HCT116 (cell line): ENCODE data around the gene ACMSD. TPM values are rescaled to one million over a fixed set of nuclear protein-coding genes. Genes with fewer than 3 reads are reported as not detected.

Source experiments
- ATAC-seq: fragments of 200-7000 bp; cut with Tn5 transposase; 2 replicates; pipeline ENCODE4 v1.9.1; 2020; ENCODE audit warnings: mild to moderate bottlenecking, moderate library complexity
- BruUV-seq: library from RNA; stranded (reverse); fragments of 400-500 nt; replicated peaks from 2 replicates; lab custom pipeline; 2021; lab: Mats Ljungman, UMichigan
- CTCF ChIA-PET: fragments of 300-600 bp; sonication (Branson Sonifier 250); formaldehyde crosslinking; loops from one replicate; lab custom pipeline; 2021; ENCODE audit warnings: antibody characterized with exemption; lab: Charles Lee
- POLR2A ChIA-PET: fragments of 300-600, 350-600 bp; sonication (Branson Sonifier 250); formaldehyde crosslinking; loops from one replicate; lab custom pipeline; 2021; ENCODE audit warnings: antibody characterized with exemption; lab: Charles Lee
- RAD21 ChIA-PET, 2 experiments: fragments of 300-600 bp; sonication (Branson Sonifier 250); formaldehyde crosslinking; loops; one replicate each; lab custom pipeline; 2023; ENCODE audit warnings: low total read pairs in 2 of 2; ENCODE audit not compliant: uncharacterized antibody in 2 of 2, unreplicated experiment in 2 of 2, low non-redundant PET in 1 of 2; lab: Charles Lee
- DNase-seq: peaks from one replicate; pipeline ENCODE4 v3.0.0-alpha.2; 2010; ENCODE audit warnings: low read depth, low spot score
- H2AFZ ChIP-seq: fragments of 200-600 bp; shearing (Covaris generic), sonication (generic); 2 replicates; pipeline ENCODE4 v1.6.1; 2017; ENCODE audit warnings: low read depth, mixed run types, mixed read lengths, antibody characterized with exemption, low read length; ENCODE audit not compliant: poor library complexity, severe bottlenecking
- H3K27ac ChIP-seq: 2 replicates; pipeline ENCODE4 v1.5.1; 2012; ENCODE audit warnings: low read depth, low read length
- H3K27me3 ChIP-seq: fragments of 200-600 bp; sonication (generic); 2 replicates; pipeline ENCODE4 v1.6.1; 2016; ENCODE audit warnings: mixed run types, low read length, mixed read lengths; ENCODE audit not compliant: insufficient read depth
- H3K36me3 ChIP-seq, 2 experiments: fragments of 200-500 bp in 1 of 2; fragments of 200-600 bp in 1 of 2; sonication (Bioruptor generic) in 1 of 2; sonication (generic) in 1 of 2; 2 replicates each; pipeline versions ENCODE4 v1.5.1 to v1.6.1; 2014 to 2016; ENCODE audit warnings: low read length in 2 of 2, inconsistent platforms in 1 of 2, mixed read lengths in 1 of 2, mixed run types in 1 of 2; ENCODE audit not compliant: insufficient read depth in 2 of 2, control insufficient read depth in 1 of 2
- H3K4me1 ChIP-seq, 2 experiments: fragments of 200-600 bp in 1 of 2; sonication (generic) in 1 of 2; 2 replicates each; pipeline versions ENCODE4 v1.5.1 to v1.6.1; 2012 to 2017; ENCODE audit warnings: low read length in 2 of 2, inconsistent platforms in 1 of 2, mild to moderate bottlenecking in 1 of 2, mixed read lengths in 1 of 2, mixed run types in 1 of 2, moderate library complexity in 1 of 2; ENCODE audit not compliant: insufficient read depth in 2 of 2, control insufficient read depth in 1 of 2
- H3K4me2 ChIP-seq: fragments of 200-600 bp; sonication (generic); 2 replicates; pipeline ENCODE4 v1.6.1; 2017; ENCODE audit warnings: mixed run types, low read length, mixed read lengths
- H3K4me3 ChIP-seq, 2 experiments: fragments of 200-600 bp in 1 of 2; sonication (generic) in 1 of 2; replicated peaks in 1 of 2; 2 replicates each; pipeline ENCODE4 v1.5.1; 2011 to 2016; ENCODE audit warnings: low read length in 2 of 2, control low read depth in 1 of 2, low read depth in 1 of 2, mild to moderate bottlenecking in 1 of 2, mixed read lengths in 1 of 2, mixed run types in 1 of 2
- H3K79me2 ChIP-seq: fragments of 200-600 bp; sonication (generic); 2 replicates; pipeline ENCODE4 v1.6.1; 2017; ENCODE audit warnings: mild to moderate bottlenecking, mixed run types, low read length, moderate library complexity, mixed read lengths; ENCODE audit not compliant: insufficient read depth
- H3K9ac ChIP-seq: fragments of 200-600 bp; sonication (generic); 2 replicates; pipeline ENCODE4 v1.6.1; 2016; ENCODE audit warnings: low read length, mixed read lengths
- H3K9me2 ChIP-seq: fragments of 200-600 bp; sonication (generic), shearing (Covaris generic); 2 replicates; pipeline ENCODE4 v1.6.1; 2017; ENCODE audit warnings: mixed run types, mild to moderate bottlenecking, moderate library complexity; ENCODE audit not compliant: insufficient read depth
- H3K9me3 ChIP-seq, 2 experiments: fragments of 200-500 bp in 1 of 2; fragments of 200-600 bp in 1 of 2; sonication (Bioruptor generic) in 1 of 2; sonication (generic) in 1 of 2; 2 replicates each; pipeline ENCODE4 v1.6.1; 2014 to 2017; ENCODE audit warnings: low read length in 2 of 2, mixed read lengths in 2 of 2, inconsistent platforms in 1 of 2, low read depth in 1 of 2, mild to moderate bottlenecking in 1 of 2, mixed run types in 1 of 2, moderate library complexity in 1 of 2; ENCODE audit not compliant: control insufficient read depth in 1 of 2, insufficient read depth in 1 of 2
- H4K20me1 ChIP-seq: fragments of 200-600 bp; sonication (generic), shearing (Covaris generic); 2 replicates; pipeline ENCODE4 v1.6.1; 2017; ENCODE audit warnings: mixed run types, mild to moderate bottlenecking, moderate library complexity; ENCODE audit not compliant: insufficient read depth
- CTCF ChIP-seq, 3 experiments: fragments of 200-600 bp in 1 of 3; sonication (generic) in 1 of 3; IDR thresholded peaks in 2 of 3; conservative IDR thresholded peaks in 1 of 3; 2 replicates each; pipeline ENCODE4 v1.5.1; 2012 to 2017; ENCODE audit warnings: low read depth in 2 of 3, low read length in 2 of 3, antibody characterized with exemption in 1 of 3, borderline replicate concordance in 1 of 3, control low read depth in 1 of 3, mild to moderate bottlenecking in 1 of 3, mixed read lengths in 1 of 3, mixed run types in 1 of 3, moderate library complexity in 1 of 3; ENCODE audit not compliant: insufficient read depth in 1 of 3
- EGR1 ChIP-seq: IDR thresholded peaks from 2 replicates; pipeline ENCODE4 v1.6.1; 2012; ENCODE audit warnings: low read depth
- JUND ChIP-seq: IDR thresholded peaks from 2 replicates; pipeline ENCODE4 v1.6.1; 2012
- POLR2AphosphoS5 ChIP-seq: IDR thresholded peaks from 2 replicates; pipeline ENCODE4 v1.6.1; 2011; ENCODE audit warnings: mild to moderate bottlenecking, low read depth, low read length, moderate library complexity
- SIN3A ChIP-seq: IDR thresholded peaks from 2 replicates; pipeline ENCODE4 v1.6.1; 2012; ENCODE audit warnings: low read depth
- TCF7L2 ChIP-seq: IDR thresholded peaks from 2 replicates; pipeline ENCODE4 v1.7.0; 2011; ENCODE audit warnings: borderline replicate concordance, inconsistent platforms; ENCODE audit not compliant: insufficient read depth, insufficient read length; ENCODE audit errors: extremely low read depth
- YY1 ChIP-seq: IDR thresholded peaks from 2 replicates; pipeline ENCODE4 v1.6.1; 2011; ENCODE audit warnings: low read length, low read depth, moderate library complexity, mild to moderate bottlenecking; ENCODE audit not compliant: insufficient replicate concordance; ENCODE audit errors: extremely low read depth
- ZBTB33 ChIP-seq: IDR thresholded peaks from 2 replicates; pipeline ENCODE4 v1.6.1; 2011; ENCODE audit warnings: mild to moderate bottlenecking, low read length, moderate library complexity; ENCODE audit not compliant: insufficient replicate concordance; ENCODE audit errors: extremely low read depth
- ZNF274 ChIP-seq: fragments of 200-500 bp; sonication (Bioruptor generic); IDR thresholded peaks from 2 replicates; pipeline ENCODE4 v1.6.1; 2014; ENCODE audit warnings: mild to moderate bottlenecking, low read depth, low read length, inconsistent platforms
- intact Hi-C: fragments of 100-400 bp; cut with micrococcal nuclease; formaldehyde crosslinking; loops from 2 replicates; pipeline ENCODE4 v1.10.0; 2022
- total RNA-seq: library from RNA; stranded (reverse); gene quantifications from one replicate; pipeline ENCODE4 v1.2.1, GENCODE V29; 2021; ENCODE audit not compliant: unreplicated experiment

The ACMSD gene
- total RNA-seq, 1 experiment from 2014 or later: not detected

DNA sequence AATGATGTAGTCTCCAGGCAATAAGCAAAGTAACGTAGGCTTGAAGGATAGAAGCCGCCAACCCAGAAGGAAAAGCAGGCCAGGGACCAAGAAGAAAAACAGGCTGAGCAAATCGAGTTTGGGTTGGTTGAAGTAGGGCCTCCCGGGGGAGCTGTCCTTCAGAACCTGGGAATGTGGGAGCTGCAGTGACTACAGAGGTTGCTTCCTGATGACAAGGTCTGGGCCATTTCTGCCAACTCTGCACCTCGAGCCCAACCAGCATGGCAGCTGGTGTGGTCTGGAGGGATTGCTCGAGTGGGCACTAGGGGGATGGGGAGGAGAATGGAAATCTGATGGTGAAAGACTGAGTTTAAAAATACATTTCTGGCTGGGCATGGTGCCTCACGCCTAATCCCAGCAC is 14.1 kb downstream of the ACMSD start:
- no peaks in the 10 kb centered on the region for H3K36me3 ChIP-seq
- H3K4me2 ChIP-seq: no peak overlapping the region
- RAD21 ChIA-PET: no interaction called here
- no peaks in the 10 kb centered on the region for H3K27me3 ChIP-seq
- DNase-seq (no peak), ATAC-seq (no peak)
- no peaks in the 10 kb centered on the region for H3K9me3 ChIP-seq
- no peak overlapping the region for H3K9ac ChIP-seq
- intact Hi-C loops: no loop called here
- CTCF ChIA-PET: no interaction called here
- no peak overlapping the region for H3K27ac ChIP-seq
- no peak overlapping the region for H3K4me3 ChIP-seq
- H2AFZ ChIP-seq: no peak overlapping the region
- no peaks in the 10 kb centered on the region for H3K79me2 ChIP-seq
- H3K4me1 ChIP-seq: no peaks in the 10 kb centered on the region
- no peaks in the 10 kb centered on the region for H4K20me1 ChIP-seq
- TF ChIP-seq CTCF (IDR thresholded peaks at IDR 0.05 in 2 of 3, conservative IDR thresholded peaks at IDR 0.05 in 1 of 3; ENCODE audit: borderline replicate concordance in 1 of 3, insufficient read depth in 1 of 3, low read depth in 2 of 3, low read length in 2 of 3): no peak
- no peak for TF ChIP-seq ZBTB33
- no peak for TF ChIP-seq ZNF274
- no peak for TF ChIP-seq POLR2AphosphoS5
- TF ChIP-seq TCF7L2: no peak
- TF ChIP-seq YY1: no peak
- no peak for TF ChIP-seq JUND
- no peak for TF ChIP-seq SIN3A
- TF ChIP-seq EGR1: no peak
- no peaks in the 10 kb centered on the region for H3K9me2 ChIP-seq
- POLR2A ChIA-PET: no interaction called here
- BruUV-seq: no TSS peak
